Amniotic stem cell (primary cell): ENCODE results near the gene PDE2A.

Experiments used
- DNase-seq: peaks from one replicate; lab custom pipeline; 2025; lab: John Stamatoyannopoulos, UW

The PDE2A gene

GRCh38 chr11:72636376-72636775 lies 37.8 kb downstream of the PDE2A start:
- no peak for DNase-seq

- DNase-seq, result no peak
Measured at GRCh38 chr11:72635933-72636332, 38.3 kb downstream of the PDE2A start.

DNA sequence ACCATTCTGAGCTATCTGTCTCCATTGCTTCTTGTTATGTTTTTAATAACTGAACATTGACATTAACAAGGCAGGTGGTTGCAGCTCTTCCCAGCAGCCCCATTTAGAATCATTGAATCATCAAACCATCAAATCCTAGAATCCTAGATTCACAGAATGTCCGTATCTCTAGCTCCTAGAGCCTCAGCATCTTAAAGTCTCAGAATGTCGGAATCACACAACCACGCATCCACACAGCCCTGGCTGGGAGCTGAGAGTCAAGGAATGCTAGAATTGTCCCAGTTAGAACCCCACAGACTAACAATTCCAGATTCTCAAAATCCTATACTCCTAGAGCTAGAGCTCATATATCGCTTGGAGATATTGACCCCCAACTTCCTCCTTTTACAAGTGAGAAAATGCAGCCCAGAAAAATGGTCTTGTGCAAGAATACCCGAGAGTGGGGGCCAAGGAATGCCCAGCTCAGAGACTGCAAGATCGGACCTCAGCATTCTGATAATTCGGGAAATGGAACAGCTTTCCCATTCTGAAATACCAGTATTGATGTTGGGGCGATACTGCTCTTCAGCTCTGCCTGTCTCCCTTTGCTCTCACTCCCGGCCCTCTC lies 38.8 kb downstream of the PDE2A start:
- no peak for DNase-seq

GRCh38 chr11:72634472-72635095 lies 39.6 kb downstream of the PDE2A start:
- DNase-seq, result no peak

GRCh38 chr11:72634016-72634415 lies 40.2 kb downstream of the PDE2A start:
- DNase-seq, result no peak

GRCh38 chr11:72633068-72633467 lies 41.2 kb downstream of the PDE2A start:
- DNase-seq, result no peak

DNA sequence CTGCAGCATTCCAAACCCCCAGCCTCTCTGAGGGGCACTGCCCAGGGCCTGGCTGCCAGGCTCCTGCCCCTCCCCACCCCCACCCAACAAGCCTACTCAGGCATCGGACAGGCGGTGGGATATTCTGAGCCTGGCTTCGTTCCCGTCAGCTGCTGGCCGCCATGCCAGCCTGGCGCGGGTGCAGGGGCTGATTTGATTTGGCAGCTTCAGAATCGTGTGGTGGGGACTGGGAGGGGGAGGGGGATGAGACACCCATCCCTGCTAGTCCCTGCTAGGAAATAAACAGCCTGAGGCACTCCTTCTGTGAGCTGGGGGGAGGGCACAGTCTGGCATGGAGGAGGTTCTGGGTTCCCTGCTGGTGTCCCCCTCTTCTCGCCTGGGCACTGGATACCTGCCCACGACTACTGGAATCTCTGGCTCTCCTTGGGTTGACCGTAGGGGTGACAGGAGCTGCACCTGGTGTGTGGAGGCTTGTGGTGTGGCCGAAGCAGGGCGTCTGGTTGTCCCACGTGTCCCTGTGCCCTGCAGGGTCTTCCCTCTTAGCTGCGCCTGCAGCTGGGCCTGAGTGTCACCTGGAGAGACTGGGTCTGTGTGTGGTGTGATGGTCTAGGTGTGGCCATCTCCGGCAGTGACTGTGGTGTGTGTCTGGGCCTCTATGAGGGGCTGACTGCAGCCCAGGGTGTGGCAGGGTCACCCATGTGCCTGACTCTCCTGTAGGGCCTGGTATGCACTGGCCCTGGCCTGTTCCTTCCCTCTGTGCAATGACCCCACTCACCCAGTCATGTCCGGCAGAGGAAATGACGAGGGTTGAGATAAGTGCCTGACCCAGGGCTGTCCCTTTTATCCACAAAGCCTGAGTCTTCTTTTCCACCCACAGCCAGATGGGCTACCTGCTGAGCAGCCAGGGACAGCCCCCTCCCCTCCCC lies 42.2 kb downstream of the PDE2A start:
- DNase-seq, result no peak

DNA sequence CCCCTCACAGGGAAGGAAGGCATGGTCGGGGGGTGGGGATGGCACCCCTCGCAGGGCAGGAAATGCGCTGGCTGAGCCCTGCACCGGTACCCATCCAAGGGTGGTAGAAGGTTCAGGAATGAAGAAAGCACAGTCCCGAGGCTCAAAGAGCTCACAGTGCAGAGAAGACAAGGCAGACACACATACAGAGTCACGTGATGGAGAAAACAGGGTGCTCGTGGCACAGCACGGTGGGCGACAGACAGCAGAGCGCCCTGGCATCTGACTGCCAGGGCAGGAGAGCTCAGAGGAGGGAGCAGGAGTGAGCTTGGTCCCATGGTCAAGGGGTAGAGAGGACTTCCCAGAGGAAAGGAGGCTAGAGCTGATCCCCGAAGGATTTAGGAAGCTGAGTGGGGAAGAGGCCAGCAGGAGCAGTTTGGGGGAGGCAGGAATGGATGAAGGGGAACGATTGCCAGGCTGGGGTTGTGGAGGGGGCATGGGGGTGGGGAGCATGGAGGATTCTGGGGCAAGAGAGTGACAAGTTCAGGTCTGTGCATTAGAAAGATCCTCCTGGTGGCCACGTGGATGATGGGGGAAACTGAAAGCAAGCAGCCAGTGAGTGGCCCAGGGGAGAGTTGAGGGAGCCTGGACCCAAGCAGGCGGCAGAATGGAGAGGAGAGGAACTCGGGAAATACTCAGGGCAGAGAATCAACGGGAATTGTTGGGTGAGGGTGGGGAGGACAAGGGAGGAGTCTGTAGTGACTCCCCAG lies 43.9 kb downstream of the PDE2A start:
- DNase-seq, result no peak

- DNase-seq, result no peak
Measured at GRCh38 chr11:72629266-72629665, 45.0 kb downstream of the PDE2A start.

- no peak for DNase-seq
Measured at GRCh38 chr11:72627594-72628281, 46.5 kb downstream of the PDE2A start.

DNA sequence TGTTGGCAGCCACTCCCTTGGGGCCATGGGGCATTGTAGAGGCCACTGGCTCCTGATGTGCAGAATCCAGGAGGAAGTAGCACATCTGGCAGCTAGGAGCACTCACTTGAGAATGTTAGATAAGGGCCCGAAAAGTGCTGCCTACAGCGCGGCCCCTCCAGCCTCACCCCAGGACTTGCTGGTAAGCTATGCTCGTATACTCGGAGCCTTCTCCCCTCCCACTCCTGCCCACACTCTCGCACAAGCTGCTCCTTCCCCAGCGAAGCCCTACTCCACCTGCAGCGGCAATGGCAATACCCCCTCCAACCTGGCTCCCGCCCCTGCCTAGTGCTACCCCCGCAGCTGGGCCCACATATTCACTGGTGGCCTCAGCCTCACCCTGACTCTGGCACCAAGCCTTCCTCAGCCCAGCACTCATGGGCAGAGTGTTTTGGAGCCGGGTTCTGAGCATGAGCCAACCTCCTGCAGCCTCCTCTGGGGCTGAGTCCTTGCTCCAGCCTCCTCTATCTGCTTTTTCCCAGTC lies 47.7 kb downstream of the PDE2A start:
- no peak for DNase-seq

DNA sequence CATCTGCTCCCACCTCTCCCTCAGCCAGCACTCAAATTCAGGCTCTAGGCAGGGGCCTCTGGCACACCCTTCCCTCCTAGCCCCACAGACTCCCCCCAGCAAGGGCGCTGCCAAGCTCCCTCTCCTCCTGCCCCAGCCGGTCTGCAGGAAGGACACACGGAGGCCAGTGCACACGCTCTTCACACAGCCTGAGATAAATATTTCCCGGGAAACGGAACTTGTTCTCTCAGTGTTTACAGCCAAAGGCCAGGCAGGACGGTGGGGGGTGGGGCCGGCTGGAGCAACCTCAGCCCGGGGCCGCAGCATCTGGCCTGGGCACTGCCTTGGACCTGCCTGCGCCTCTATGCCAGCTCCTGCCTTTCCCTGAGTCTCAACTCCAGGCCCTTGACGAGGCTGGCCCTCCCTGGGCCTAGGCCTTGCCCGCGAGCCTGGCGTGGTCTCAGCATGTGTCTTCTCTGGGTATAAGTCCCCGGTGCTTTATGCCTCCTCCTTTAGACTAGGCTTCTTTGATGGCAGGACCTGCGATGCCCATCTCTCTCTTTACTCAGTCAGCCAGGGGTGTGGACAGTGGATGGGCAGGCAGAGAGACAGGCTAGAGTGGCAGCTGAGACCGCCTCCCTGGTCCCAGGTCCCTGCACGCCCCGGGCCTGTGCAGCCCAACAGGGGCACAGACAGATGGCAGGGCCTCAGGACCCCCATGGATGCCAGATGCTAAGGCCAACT lies 48.4 kb downstream of the PDE2A start:
- no peak for DNase-seq

- no peak for DNase-seq
Measured at GRCh38 chr11:72624496-72625201, 49.6 kb downstream of the PDE2A start.

DNA sequence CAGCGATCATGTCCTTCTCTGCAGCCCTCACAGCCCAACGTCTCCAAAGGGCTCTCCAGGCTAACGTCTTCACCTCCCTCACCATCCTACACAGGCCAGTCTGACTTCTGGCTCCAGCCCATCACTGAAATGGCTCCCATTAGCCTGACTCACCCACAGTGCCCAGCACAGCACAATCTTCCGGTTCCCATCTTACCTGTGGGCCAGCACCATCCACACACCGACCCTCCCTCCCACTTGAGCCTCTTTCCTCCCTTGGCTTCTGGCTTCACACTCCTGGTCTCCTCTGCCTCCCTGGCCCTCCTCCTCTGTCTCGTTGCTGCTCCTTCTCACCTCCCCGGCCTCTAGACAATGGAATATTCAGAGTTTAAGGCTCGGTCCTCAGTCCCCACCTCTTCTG lies 51.2 kb downstream of the PDE2A start:
- no peak for DNase-seq

DNA sequence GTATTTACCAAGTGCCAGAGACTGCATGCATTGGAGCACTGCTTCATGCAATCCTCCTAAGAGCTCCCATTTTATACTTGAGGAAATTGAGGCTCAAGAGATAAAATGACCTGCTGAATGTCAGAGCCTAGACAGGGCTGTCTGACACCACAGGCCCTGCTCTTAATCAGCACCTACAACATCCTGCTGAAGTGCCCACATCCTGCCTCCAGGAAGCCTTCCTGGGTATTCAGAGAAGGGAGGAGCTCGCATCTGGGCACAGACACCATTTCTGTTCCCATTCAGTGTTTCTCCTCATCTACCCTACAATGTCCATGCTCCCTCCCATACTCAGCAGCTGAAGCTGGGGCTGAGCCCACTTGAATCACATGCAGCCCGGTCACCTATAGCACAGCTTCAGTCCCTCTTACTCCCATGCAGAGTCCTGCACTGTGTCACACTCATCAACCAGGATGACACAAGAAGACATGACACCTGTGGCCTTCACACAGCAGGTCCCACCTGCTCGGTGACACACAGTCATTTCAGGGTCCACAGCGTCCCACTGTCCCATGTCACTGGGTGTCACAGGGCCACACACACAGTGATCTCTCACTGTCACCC lies 53.1 kb downstream of the PDE2A start:
- no peak for DNase-seq

DNA sequence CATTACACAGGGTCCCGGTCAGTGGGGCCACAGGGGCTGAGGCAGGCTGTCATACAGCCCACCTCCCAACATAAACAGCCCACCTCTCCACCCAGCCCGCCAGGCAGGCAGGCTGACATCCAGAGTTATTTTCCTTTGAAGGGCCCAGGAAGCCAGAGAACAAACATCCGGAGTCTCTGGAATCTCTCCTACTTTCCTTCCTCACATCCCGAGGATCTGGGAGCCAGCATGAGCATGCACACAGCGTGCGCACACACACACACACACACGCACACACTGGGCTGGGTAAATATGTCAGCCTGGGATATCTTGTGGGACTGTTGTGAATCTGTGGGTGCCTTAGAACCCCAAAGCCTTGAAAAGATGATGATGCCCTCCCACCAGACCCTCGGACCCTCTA lies 55.4 kb downstream of the PDE2A start:
- DNase-seq, result no peak

DNA sequence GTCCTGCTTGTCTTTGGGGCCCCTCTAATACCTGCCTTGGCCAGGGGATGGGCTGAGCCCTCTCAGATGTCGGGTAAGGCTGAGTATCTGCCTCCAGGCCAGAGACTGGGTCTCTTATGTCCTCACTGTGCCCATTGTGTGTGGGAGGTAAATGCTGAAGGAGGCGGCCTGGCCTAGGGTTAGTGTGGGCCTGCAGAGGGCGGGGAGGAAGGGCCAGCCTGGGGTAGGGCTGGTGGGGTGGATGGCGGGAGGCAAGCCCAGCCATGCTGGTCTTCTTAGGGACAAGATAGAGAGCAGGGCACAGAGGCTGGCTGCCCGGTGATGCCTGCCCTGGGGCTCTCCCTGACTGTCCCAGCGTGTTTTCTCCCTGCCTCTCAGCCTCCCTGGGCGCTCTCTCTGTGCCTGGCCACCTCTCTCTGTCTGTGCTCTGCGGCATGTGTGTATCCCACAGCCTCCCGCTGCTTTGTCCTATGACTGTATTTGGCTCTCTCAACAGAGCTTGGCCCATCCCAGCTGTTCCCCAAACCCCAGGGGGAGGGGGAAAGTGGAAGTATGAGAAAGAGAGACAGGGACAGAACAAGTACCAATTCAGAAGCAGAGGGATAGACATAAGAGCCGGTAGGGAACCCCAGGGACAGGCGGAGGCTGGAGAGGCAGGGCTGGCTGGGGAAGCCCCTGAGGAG lies 57.0 kb downstream of the PDE2A start:
- DNase-seq, result no peak

DNA sequence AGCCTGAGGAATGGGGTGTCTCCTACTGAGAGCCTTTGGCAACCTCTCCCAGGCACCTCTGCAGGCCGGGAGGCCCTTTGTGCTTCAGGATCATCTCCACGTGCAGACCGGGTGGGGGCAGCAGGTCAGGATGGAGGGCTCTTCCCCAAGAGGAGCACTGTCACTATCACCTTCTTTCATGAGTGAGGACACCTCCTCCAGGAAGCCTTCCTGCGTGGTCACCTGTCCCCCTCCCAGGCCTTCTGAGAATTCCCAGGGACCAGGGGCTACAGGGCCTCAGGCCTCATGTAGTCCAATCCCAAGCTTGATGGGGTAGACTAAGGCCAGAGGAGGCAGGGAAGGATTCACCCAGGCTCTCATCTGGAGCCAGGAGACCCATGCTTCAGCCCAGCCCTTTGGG lies 57.6 kb downstream of the PDE2A start:
- DNase-seq, result no peak

DNA sequence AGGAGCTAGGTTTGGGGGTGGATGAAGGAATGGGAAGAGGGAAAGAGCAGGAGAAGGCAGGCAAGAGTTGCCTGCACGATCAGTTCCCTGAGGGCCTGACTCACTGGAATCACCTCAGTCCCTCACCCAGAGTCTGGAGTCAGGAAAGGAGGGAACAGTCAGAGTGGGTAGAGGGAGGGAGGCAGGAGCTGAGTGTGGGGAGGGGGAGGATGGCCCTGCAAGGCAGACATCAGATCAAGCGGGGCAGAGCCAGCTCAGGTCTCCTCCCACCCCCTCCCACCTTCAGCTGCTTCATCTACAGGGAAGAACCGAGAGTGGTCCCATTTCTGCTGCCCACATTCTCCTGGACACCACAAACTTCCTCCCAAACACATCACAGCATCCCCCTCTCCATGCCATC lies 58.9 kb downstream of the PDE2A start:
- no peak for DNase-seq
